Hematopoietic multipotent progenitor cell treated with erythropoietin and hydrocortisone succinate and interleukin-3 and kit ligand, for 6 days (in vitro differentiated cells): ENCODE data around the gene CRAT.
A peak's percentile ranks its signal among the peaks of the same experiment; 100 is the strongest.

ENCODE experiments used
- DNase-seq: peaks from one replicate; pipeline ENCODE4 v3.0.0-alpha.2; 2015

Gene CRAT

DNA sequence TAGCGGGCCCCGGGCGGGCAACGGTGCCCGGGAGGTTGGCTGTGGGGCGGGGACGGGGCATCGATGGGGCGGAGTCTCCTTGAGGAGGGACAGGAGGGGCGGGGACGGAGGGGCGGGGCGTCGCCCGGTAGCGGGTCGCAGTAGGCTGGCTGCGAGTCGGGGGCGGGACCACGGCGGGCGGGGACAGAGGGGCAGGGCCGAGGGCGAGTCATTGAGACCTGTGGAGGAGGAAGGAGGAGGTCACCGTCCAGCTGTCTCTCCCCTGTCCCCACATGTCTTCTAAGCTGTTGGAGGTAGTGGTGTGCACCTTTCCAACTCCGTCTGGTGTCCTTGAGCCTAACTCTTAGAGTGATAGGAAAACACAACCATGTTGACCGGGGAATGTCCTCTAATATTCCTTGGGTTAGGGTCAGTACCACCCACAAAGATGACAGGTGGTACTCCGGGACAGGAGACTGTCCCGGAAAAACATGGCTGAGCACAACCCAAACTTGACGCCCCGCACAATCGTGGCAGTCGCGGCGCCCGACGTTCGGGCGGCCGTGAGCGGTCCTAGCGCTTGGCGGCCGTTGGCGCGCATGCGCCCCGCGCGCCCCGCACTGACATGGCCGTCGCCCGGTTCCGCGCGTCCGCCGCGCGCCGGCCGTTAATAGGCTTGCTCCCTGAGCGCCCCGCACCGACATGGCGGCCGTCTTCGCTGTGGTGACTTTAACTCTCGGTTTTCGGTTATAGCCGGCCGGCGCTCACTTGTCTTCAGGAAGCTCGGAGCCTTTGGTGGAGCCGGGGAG, at the start of gene CRAT, which contains the start of gene PTPA:
Gene CRAT (minus strand): TSS at position 54 of the 788 bp plus-strand sequence. CDS start 284 bp downstream, outside the sequence.
Gene PTPA (plus strand): TSS at position 676 of the 788 bp plus-strand sequence. CDS start 186 bp downstream, outside the sequence.
- DNase-seq, result peak; percentile 98

DNA sequence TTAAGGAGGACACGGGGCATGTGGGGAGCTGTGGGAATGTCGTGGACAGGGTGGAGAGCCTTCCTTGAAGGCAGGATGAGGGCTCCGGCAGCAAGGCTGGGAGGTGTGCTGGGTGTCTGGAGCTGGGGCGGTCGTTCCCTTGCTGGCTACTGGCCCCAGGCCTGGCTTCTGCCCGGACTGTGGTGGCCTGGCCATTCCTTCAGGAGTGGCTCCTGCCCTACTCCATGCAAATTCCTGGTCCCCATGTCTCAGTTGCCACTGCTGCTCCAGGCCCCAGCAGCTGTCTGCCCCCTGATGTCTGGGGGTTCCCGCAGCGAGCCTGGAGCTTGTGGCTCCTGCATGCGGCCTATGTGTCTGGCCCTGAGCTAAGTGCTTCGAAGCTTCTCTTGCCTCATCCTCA, 45.6 kb upstream of the CRAT start:
- no peak for DNase-seq

DNA sequence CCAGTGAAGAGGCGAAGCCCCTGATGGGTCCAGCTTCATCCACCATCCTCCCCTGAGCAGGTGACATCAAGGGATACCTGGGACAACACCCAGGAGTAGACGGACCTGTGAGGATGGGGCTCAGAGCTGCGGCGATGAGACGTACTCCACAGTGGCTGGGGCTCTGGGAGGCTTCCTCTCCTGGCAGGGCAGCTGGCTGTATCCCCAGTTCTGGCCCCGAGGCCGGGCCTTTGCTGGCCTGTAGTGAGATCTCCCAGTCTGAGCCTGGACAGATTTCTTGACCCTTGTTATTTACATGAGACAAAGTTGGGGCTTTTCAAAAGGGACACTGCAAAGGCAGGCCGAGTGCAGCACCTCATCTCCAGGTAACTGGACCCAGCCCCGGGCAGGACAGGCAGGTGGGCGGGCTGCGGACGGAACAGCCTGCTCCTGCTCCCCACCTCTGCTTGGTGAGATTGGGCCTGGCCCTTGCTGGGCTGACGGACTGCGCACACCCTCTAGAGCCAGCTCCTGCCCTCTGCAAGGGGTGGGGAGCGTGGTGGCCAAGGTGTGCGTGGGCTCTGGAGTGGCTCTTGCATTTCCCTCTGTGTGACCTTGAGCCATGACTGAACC, 44.4 kb upstream of the CRAT start:
- no peak for DNase-seq

DNA sequence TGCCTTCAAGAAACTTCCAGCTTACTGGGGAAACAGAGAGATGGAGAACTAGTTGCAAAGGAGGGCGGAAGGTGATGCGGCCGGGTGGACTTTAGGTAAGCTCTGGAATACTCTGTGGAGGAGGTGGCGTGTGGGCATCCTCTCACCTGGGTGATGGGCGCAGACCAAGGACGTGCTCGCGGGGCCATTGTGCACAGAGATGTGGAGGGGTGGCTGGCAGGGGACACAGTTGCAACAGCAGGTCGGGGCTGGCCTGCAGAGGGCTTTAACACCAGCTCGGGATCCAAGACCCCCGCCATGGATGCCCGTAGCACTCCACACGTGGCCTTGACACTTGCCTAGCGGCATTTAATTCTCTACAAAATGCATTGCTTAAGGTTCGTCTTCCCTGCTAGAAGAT, 40.9 kb upstream of the CRAT start:
- no peak for DNase-seq

DNA sequence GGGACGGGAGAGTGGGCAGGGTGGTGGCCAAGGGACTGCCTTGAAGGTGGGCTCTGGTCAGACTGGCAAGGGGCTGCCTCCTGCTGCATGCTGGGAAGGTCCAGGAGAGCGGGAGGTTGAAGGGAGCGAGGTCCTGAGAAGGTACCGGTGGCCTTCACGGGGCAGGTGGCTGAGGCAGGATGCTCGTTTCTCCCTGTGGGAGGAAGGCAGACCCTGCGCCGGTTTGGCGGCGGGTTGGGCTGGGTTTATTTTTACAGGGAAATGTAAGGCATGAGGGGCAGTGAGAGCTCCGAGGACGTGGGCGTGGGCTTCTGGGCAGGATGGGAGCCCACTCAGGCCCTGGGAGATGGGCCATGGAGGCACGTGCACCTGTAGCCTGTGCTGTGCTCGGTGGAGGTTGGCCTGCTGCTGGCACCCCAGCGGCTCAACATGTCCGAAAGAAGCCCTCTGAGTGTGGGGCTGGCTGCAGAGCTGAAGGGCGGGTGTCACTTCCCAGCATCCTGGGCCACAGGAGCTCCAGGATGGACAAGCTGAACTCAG, 40.1 kb upstream of the CRAT start:
- DNase-seq, result no peak

DNA sequence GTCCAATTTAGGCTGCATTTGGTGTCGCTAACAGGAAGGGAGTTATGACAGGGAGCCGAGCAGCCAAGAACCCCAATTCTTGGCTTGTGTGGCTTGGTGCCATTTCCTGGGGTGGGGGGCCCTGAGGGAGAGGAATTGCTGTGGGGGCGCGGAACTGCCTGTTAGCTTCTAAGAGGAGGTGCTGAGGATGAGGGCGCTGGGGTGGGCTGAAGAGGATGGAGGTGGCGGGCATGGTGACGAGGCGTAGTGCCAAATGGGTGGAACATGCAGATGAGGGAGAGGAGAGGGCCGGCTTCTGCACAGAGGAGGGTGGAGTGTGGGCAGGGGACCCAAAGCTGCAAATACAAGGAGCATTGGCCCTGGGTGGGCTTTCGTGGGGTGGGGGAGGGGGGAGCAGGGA, 39.5 kb upstream of the CRAT start:
- no peak for DNase-seq

DNA sequence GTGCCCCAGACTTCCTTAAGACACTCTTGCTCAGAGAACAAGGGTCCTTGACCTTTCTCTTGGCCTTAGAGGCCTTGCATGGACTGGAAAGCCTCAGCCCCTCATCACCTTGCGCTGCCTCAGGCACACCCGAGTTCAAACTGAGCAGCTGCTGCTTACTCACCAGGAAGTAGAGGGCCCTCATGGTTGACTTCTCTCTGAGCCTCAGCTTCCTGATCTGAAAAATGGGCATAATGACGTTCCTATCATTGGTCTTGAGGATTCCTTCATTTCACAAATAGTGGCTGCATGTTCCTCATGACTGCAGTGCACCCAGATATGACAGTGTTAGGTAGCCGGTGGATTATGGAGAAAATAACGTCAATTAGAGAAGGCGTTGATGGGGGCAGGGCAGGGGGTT, 38.8 kb upstream of the CRAT start:
- no peak for DNase-seq

DNA sequence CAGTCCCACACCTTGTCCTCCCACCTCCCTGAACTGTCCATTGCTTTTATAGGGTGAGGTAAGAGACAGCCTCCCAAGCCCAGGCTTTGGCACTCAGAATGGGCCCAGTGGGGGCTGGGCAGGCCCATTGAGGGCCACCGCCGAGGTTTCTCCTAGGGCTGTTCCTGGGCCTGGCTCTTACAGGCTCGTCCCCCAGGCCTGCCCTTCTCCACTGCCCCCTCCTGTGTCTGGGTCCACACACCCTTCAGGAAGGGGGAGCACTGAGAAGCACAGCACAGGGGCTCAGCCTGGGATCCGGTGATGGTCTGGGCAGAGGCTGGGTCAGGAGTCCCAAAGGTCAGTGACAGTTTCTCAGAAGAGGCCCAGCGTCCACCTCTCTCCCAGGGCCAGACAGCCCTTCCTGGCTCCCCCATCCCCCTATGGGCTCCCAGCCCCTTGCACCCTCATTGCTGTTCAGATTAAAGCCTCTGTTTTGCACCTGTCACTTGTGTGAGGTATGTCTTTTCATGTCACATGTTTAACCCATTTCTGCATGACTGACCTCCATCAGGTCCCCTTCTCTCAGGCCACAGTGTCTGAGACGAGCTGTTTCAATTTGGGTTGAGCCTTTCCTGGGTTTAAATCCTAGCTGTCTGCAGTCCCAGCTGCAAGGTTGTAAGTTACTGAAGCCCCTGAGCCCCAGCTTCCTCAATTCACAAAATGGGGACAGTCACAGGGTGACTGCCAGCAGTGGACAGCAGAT, 38.0 kb upstream of the CRAT start:
- no peak for DNase-seq

DNA sequence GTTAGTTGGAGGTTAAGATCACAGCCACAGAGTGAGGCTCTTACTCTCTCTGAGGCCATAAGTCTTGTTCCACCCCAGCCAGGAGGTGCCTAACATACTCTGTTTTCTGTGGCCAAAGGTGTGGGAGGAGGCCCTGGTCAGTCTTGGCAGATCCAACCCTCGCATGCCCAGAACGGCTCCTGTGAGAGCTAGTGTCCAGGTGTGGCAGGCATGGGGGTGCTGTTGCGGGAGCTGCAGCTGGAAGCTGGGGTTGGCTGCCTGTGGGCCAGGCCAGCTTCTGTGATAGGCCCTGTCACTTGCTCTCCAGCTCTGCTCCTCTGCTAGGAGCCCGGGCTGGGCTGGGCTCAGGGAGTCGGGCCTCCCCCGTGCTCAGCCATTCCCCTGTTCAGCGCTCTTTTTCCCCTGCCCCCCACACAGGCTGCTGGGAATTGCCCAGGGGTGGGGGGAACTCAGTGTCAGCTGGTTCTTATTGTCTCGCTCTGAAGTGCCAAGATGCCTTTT, 35.9 kb upstream of the CRAT start:
- DNase-seq, result no peak

DNA sequence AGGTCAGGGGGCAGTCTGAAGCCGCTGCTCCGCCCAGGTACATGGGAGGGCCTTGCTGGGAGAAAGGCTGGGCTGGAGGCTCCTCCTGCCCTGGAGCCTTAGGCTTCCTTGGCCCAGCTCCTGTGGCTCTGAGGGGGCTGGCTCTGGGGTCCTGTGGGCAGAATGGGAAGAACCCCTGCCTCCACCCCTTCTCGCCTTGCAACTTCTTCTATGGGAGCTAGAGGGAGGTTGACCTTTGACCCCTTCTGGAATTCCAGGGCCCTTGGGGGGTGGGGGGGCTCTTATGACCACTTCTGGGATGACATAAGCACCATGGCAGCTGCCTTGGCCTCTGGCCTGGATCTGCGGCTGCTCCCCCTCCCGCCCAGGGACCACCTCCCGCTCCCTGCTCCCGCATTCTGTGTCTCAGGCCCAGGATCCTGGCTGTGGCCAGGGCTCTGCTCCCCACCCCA, 35.3 kb upstream of the CRAT start:
- DNase-seq, result no peak

DNA sequence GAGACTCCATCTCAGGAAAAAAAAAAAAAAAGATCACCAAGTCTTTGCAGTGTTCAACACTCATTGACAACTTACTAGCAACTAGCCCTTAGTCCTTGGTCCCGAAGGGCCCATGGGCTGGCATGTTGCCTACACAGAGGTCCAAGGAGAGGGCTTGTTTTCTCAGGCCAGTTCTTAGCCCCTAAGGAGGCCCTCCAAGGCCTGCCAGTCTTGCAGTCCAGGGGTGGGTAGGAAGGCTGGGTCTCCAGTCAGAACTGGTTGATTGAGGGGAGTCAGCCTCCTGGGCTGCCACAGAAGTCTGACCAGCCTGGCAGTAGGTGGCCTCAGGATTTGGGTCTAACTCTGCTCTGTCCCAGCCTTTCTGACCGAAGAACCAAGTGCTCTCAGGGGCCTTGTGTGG, 34.7 kb upstream of the CRAT start:
- DNase-seq, result no peak

DNA sequence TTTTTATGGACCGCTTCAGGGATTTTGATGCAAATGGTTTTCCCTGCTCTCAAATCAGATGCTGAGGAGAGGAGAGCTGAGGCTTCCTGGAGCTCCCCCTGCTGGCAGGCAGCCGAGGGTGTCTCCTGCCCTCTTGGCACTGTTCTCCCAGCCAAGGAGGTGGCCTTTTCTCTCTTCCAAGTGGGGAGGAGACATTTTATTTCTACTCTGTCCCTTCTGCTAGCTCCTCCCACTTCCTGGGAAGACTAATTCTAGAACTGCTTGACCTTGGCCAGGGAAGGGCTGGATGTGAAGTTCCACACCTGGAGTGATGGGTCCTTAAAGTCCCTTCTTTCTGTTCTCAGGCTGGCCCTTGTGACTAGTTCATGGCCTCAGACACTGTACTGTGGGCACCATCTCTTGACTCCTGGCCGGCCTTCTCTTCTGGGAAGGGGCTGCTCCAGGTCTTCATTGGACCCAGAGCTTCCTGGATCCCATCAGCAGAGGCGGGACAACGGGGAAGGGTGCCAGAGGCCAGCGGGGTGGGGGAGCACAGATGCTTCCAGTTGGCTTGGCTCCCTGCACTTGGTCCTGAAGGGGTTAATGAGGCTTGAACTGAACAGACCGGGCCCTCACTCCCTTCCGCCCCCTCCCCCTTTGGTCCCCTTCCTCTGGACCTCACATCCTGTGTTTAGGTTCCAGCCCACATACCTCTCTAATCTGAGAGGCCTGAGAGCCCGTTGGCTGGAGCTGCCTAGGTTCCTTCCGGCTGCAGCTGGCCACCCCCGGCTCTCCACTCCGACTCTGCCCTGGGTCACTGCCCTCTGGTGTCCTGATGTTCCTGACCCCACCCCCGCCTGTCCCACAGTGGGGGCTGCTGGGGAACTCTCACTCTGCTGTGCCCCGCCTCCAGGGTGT, 32.7 kb upstream of the CRAT start:
- DNase-seq, result peak; percentile 87

DNA sequence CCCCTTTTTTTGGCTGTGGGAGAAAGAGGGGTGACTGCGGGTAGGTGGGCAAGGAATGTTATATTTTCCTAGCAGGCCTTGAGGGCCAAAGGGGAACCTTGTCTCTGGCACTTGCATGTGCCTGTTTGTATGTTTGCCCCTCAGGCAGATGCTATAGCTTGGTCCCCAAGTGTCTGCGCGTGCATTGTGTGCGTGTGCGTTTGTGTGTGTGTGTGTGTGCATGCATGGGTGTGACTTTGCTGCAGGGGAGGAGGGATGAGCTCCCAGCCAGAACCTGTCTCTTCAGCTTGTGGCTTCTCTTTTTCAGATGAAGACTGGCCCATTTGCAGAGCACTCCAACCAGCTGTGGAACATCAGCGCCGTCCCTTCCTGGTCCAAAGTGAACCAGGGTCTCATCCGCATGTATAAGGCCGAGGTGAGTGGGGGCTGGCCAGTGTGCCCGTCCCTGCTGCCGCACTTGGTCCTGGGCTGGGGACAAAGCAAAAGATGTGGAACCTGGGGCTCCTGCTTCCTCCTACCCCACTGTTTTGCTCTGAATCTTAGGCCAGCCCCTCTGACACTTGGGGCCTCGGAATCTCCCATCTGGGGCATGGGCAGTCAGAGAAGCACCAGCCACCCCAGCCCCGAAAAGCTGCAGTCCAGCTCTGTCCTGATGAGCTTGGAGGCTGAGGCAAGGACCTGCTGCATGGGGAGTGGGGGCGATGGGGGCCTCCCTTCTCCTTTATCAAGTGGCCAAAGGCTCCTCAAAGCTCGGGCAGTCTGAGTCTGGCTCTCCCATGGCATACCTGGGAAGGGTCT, 31.7 kb upstream of the CRAT start:
- no peak for DNase-seq

DNA sequence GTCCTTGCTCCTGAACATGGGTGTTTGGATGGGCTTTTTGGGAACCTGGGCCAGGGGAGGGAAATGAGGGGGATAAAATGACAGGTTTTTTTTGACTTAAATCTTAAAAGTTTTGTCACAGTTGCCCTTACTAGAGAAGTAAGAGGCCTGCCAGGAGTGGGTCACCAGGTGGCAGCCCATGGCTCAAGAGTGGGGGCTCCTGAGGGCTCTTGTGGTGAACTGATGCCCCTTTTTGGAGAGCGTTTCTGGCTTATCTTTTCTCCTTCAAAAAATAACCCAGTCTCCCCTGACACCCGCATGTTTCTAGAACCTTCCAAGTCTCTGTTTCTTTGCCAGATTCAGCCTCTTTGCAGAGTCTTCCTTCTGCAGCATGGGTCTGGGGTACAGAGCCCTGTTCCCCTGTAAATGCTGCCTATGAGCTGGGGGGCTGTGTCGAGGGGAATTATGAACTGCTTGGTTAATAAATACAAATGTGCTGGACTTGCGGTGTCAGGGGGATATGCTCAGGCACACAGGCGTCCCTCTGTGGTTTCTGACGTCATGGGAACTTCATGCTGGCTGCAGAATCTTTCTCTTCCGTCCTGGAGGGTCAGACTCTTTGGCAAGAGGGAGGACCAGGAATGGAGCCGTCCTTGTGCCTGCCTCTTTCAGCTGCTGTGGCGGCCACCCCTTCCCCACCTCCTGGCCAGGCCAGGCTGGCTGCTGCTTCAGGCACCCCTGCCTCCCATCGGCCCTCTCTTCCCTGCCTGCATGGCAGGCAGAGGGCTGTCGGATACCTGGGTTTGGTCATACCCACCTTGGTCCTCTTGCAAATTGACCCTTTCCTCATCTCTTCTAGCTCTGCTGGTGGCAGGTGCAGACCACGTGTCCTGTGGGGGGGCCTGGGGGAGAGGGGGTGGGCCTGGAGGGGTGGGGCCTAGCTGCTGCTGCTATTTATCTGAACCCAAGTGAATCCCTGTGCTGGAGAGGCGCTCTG, 30.8 kb upstream of the CRAT start:
- peak; percentile 70 for DNase-seq

DNA sequence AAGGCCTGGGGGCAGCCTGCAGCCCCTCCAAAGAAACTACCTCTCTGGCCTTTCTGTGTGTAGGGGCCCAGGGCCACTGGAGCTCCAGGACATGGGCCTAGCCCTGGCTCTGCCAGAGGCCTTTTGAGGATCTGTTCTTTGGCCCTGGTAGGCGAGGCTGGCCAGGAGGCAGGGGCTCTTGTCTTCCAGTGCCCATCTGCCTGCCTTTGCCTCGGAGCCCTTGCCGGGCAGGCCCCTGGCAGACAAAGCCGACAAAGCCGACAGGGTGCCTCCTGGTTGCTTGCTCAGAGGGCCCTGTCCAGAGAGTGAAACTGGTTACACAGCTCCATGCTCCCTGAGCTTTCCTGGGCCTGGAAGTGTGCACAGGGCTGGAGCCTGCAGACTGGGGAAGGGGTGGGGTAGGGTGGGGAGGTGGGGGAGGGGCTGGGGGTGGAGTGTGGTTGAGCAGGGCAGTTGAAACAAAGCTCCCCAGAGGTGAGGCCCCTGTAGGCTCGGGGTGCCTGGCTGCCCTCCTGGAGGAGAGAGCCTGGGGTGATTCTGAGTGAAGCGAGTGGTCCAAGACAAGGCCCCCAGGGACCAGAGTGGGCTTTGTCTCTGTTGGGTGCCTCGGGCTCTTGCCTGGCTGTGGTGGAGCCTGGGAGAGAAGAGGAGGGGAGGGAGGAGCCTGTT, 29.9 kb upstream of the CRAT start:
- DNase-seq, result peak; percentile 43

DNA sequence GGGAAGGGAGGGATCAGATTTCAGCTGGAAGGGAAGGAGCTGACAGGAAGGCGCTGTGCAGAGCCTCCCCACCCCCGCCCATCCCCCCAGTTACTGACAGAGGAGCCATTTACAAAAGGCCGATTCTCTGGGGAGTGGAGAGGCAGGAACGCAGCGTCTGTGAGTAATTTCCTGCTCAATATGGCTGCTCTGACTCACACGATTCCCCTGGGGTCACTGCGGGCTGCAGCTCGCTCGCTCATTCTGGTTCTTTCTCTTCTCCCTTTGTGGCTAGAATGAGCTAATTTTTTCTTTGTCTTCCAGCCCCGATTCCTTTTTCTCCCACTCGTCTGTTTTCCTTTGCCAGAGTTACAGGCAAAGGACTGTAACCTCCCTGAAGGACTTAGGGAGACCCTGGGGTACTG, 29.4 kb upstream of the CRAT start:
- peak; percentile 86 for DNase-seq

DNA sequence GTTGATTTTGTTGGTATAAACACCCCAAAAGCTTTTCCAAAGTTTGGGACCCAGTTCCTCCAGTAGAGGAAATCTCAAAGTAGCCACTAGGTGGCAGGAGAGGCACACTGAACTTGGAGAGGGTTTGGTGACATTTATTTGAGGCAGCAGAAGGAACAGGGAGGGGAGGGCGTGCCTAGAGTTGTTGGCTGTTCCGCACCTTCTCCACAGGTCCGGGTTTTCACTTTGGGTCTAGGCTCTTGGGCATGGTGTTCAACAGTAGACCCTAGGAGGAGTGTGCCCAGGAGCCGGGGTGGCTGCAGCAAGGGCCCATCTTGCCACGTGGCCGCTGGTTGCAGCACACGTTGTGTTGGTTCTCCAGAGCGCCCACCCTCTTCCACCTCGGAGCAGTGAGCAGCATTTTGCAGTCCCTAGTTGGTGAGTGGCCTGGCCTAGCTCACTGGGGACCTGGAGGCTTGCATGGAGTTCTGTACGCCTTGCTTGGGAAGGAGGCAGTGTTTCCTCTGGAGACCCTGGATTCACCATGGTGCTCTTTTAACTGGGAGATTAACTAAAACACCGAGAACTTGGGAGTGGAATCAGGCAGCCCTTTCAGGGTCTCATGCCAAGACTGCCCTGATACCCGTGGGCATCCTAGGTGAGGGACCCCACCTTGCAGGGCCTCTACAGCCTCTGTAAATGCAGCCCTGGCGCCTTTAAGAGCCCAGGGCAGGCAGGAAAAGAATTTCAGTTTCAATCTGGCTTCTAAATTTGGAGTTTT, 28.8 kb upstream of the CRAT start:
- DNase-seq, result peak; percentile 93

DNA sequence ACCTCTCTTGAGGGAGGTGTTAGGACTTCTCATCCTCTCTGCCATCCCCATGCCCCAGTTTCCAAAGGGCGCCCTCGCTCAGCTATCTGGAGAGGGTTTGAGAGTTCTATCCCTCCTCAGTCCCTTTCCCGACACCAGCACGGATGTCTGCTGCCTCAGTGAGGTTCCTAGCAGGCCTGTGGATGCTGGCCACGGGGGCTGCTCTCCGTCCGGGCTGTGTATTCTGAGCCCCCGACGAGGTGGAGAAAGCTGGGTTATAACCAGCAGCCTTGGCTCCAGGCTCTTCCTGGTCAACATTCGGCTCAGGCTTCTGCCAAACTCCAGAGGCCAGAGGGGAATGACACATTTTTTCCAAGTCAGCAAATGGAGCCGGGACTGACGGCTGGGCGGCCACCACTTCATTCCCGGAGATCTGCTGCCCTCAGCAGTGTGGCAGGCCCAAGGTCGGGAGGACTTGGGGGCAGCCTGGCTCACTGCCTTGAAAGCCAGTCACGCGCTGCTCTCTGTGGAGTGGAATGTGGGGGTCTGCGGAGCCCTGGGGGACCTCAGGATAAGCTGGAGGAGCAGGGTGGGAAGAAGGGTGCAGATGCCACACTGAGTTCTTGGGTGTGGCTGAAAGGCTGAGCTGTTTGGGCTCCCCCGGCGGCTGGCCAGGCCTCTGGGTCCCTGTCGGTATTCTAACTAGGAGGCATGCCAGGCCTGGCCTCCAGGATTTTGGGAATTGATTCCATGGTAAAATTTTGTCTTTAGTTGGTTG, 28.1 kb upstream of the CRAT start:
- no peak for DNase-seq
